Peyer's patch (tissue), 4 donors: ENCODE measurements around the gene TMEM8B. TPM values are rescaled to one million over a fixed set of nuclear protein-coding genes. Genes with fewer than 3 reads are reported as not detected.

Experiments used
- DNase-seq, 3 donors: peaks; one replicate each; pipeline ENCODE4 v3.0.0-alpha.2; 2017 to 2019
- H3K27ac ChIP-seq, 4 donors: fragments of 200-600 bp; sonication (generic); one replicate each; pipeline ENCODE4 v1.5.1; 2016 to 2019
- H3K27me3 ChIP-seq, 2 donors: fragments of 200-600 bp; sonication (generic); one replicate each; pipeline ENCODE4 v1.5.1; 2019
- H3K36me3 ChIP-seq, 3 donors: fragments of 200-600 bp; sonication (generic); one replicate each; pipeline ENCODE4 v1.5.1; 2016 to 2019
- H3K4me1 ChIP-seq, 4 donors: fragments of 200-600 bp; sonication (generic); one replicate each; pipeline ENCODE4 v1.5.1; 2016 to 2019
- H3K4me3 ChIP-seq, 4 donors: fragments of 200-600 bp; sonication (generic); 1 replicate in 3 of 4; 2 replicates in 1 of 4; pipeline ENCODE4 v1.5.1; 2016 to 2019; ENCODE audit warnings: mild to moderate bottlenecking in 1 of 4
- H3K9me3 ChIP-seq, 4 donors: fragments of 200-600 bp; sonication (generic); one replicate each; pipeline ENCODE4 v1.5.1; 2016 to 2019; ENCODE audit warnings: mild to moderate bottlenecking in 1 of 4
- POLR2A ChIP-seq, 2 donors: fragments of 450-650 bp; IDR thresholded peaks; one replicate each; pipeline ENCODE4 v1.5.1; 2017; ENCODE audit warnings: antibody characterized with exemption in 2 of 2, mild to moderate bottlenecking in 2 of 2, moderate library complexity in 2 of 2
- total RNA-seq, 4 donors: library from RNA; depleted of rRNA; stranded (reverse); fragments of >200 nt; gene quantifications; one replicate each; pipeline ENCODE4 v1.1.0, GENCODE V29; 2016
- TF ChIP-seq, protein P1 (sequence below), 6 experiments: fragments of 450-650 bp in 4 of 6; fragments of 200-600 bp in 2 of 6; sonication (generic) in 1 of 6; IDR thresholded peaks; one replicate each; pipeline ENCODE4 v1.5.1; 2017 to 2019; ENCODE audit warnings: antibody characterized with exemption in 6 of 6, mild to moderate bottlenecking in 3 of 6, moderate library complexity in 1 of 6

Gene TMEM8B
- total RNA-seq, 4 donors from 2014 or later = 6.0 to 11.6 (median 8.1) TPM

DNA sequence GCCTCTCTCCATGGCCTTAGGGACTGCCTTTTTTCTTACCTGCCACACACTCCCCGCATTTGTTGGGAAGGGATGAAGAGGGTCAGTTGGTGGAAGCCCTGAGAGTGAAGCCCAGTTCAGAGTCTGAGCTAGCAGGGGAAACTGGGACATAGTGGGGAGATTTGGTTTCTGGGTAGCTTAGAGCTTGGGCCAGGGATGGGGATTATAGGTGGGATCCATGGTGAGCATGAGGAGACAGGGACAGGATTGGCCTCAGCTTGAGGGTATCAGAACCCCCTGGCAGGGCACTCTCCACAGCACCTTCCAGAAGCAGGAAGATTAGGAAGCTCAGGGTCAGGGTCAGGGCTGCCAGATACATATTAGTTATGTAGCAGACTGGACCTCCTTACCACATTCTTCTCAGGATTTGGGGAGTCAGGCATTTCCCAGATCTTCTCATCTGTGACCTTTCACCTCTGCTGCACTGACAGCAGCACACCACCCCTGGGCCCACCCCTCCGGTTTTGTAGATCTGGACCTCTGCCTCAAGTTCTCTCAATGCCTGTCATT lies 23.3 kb downstream of the TMEM8B start:
- Histone ChIP-seq H3K4me3 (no peak overlapping the region), H3K27me3 (no peaks in the 10 kb centered on the region), H3K27ac (no peak overlapping the region), H3K4me1 (no peaks in the 10 kb centered on the region), H3K9me3 (no peaks in the 10 kb centered on the region), H3K36me3 (no peaks in the 10 kb centered on the region)
- DNase-seq = no peak
- TF ChIP-seq, protein P1, sequence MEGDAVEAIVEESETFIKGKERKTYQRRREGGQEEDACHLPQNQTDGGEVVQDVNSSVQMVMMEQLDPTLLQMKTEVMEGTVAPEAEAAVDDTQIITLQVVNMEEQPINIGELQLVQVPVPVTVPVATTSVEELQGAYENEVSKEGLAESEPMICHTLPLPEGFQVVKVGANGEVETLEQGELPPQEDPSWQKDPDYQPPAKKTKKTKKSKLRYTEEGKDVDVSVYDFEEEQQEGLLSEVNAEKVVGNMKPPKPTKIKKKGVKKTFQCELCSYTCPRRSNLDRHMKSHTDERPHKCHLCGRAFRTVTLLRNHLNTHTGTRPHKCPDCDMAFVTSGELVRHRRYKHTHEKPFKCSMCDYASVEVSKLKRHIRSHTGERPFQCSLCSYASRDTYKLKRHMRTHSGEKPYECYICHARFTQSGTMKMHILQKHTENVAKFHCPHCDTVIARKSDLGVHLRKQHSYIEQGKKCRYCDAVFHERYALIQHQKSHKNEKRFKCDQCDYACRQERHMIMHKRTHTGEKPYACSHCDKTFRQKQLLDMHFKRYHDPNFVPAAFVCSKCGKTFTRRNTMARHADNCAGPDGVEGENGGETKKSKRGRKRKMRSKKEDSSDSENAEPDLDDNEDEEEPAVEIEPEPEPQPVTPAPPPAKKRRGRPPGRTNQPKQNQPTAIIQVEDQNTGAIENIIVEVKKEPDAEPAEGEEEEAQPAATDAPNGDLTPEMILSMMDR (IDR thresholded peaks at IDR 0.05) = no peak
- TF ChIP-seq POLR2A (IDR thresholded peaks at IDR 0.05) = no peak

DNA sequence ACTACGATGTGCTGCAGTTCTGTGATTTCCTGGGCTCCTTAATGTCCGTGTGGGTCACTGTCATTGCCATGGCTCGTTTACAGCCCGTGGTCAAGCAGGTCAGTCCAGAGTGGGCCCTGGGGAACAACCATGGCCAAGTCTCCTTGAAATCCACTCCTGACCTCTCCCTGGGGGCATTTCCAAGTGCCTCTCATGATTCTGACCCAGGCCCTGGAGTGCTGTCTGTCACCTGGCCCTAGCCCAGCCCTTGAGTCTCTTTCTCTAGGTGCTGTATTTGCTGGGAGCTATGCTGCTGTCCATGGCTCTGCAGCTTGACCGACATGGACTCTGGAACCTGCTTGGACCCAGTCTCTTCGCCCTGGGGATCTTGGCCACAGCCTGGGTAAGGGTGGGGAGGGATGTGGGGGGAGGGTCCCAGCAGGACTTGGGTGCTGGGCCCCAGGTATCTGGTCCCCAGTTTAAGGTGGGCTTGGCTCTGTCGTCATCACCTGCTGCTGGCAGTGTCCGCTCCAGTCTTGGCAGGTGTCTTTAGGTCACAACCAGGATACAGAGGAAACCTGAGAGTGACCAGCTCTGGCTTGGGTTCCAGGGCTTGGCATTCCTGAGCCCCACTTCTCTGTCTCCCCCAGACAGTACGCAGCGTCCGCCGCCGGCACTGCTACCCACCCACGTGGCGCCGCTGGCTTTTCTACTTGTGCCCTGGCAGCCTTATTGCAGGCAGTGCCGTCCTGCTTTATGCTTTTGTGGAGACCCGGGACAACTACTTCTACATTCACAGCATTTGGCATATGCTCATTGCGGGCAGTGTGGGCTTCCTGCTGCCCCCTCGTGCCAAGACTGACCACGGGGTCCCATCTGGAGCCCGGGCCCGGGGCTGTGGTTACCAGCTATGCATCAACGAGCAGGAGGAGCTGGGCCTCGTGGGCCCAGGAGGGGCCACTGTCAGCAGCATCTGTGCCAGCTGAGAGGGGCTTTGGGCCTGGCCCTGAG lies 24.1 kb downstream of the TMEM8B start:
- no peak overlapping the region for H3K27ac ChIP-seq
- H3K36me3 ChIP-seq = no peaks in the 10 kb centered on the region
- no peaks in the 10 kb centered on the region for H3K9me3 ChIP-seq
- no peaks in the 10 kb centered on the region for H3K27me3 ChIP-seq
- TF ChIP-seq, protein P1 (IDR thresholded peaks at IDR 0.05) = no peak
- no peak for TF ChIP-seq POLR2A (IDR thresholded peaks at IDR 0.05)
- H3K4me3 ChIP-seq = no peak overlapping the region
- H3K4me1 ChIP-seq = no peaks in the 10 kb centered on the region
- no peak for DNase-seq

DNA sequence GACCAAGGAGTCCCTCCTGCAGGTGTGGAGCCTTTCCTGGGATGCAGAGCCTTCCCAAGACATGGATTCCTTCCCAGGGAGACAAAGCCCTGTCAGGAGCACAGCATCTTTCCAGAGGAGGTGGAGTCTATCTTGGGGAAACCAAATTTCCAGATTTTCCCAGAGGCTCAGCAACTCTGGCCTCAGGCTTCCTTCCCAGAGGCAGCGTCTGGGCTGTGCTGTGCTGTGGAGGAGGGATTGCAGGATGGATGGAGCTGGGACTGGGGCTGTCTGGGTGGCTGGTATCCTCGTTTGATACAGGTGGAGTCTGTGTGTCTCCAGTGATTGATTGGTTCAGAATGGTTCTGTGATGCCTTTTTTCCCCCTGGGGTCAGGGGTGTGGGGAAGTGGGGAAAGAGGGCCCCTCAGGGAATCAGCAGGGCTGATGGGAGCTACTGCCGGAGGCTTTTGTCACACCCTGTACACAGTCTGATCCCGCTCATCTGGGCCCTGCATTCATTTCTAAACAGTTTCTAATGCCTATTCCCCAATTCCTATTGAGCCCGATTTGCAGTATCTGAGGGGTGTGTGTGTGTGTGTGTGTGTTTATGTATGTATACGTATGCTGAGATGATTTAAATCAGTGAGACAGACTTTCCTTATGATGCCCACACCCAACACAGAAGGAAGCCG lies 25.2 kb downstream of the TMEM8B start:
- DNase-seq = no peak
- TF ChIP-seq, protein P1 (IDR thresholded peaks at IDR 0.05) = no peak
- no peak for TF ChIP-seq POLR2A (IDR thresholded peaks at IDR 0.05)
- Histone ChIP-seq H3K4me1 (no peaks in the 10 kb centered on the region), H3K27ac (no peak overlapping the region), H3K4me3 (no peak overlapping the region), H3K27me3 (no peaks in the 10 kb centered on the region), H3K36me3 (no peaks in the 10 kb centered on the region), H3K9me3 (no peaks in the 10 kb centered on the region)

DNA sequence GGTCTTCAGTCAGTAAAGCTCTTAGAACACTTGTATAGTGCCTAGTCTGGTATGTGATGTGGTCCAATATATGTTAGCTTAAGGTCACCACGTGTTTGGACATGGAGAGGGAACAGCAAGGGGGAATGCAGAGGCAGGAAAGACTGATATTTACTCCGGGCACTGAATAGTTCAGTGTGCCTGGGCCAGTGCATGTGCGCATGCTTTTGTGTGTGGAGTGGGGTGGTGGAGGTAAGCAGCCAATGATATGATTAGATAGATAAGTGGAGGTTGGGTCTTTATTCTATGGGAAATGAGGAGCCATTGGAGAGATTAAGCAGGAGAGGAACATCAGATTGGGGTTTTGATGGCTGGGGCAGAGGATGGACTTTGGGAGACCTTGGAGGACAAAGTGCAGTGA lies 27.2 kb downstream of the TMEM8B start:
- H3K4me1 ChIP-seq = no peaks in the 10 kb centered on the region
- no peak overlapping the region for H3K4me3 ChIP-seq
- no peak for TF ChIP-seq POLR2A (IDR thresholded peaks at IDR 0.05)
- TF ChIP-seq, protein P1 (IDR thresholded peaks at IDR 0.05) = no peak
- DNase-seq = no peak
- no peaks in the 10 kb centered on the region for H3K36me3 ChIP-seq
- no peaks in the 10 kb centered on the region for H3K27me3 ChIP-seq
- H3K9me3 ChIP-seq = no peaks in the 10 kb centered on the region
- no peak overlapping the region for H3K27ac ChIP-seq

DNA sequence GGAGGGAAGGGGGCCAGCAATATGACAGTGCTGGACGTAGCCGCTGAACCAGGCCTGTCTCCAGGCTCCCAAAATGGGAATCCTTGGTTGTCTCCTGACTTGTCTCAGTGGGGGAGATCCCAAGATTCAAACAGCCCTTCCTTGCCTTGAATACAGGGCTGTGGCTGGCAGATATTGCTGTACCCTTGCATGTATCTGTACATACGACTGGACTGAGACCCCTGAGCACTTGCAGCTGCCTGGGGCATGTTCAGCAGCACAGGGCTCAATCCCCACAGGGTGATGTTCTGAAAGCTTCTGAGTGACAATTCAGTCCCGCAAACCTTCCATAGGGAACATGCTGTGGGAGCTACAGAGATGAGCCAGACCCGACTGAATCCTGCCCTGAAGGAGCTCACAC lies 27.9 kb downstream of the TMEM8B start:
- no peak for TF ChIP-seq POLR2A (IDR thresholded peaks at IDR 0.05)
- TF ChIP-seq, protein P1 (IDR thresholded peaks at IDR 0.05) = no peak
- Histone ChIP-seq H3K4me3 (no peak overlapping the region), H3K27me3 (no peaks in the 10 kb centered on the region), H3K27ac (no peak overlapping the region), H3K4me1 (no peaks in the 10 kb centered on the region), H3K36me3 (no peaks in the 10 kb centered on the region), H3K9me3 (no peaks in the 10 kb centered on the region)
- no peak for DNase-seq
